ENCODE data around the gene ANXA1. TPM values are rescaled to one million over a fixed set of nuclear protein-coding genes. Genes with fewer than 3 reads are reported as not detected.

The ANXA1 gene
- 10 to 100 TPM; 31.7 to 40.9 (median 37.6) TPM for polyA plus RNA-seq (ENCODE audit: insufficient read length in 4 of 4)

DNA sequence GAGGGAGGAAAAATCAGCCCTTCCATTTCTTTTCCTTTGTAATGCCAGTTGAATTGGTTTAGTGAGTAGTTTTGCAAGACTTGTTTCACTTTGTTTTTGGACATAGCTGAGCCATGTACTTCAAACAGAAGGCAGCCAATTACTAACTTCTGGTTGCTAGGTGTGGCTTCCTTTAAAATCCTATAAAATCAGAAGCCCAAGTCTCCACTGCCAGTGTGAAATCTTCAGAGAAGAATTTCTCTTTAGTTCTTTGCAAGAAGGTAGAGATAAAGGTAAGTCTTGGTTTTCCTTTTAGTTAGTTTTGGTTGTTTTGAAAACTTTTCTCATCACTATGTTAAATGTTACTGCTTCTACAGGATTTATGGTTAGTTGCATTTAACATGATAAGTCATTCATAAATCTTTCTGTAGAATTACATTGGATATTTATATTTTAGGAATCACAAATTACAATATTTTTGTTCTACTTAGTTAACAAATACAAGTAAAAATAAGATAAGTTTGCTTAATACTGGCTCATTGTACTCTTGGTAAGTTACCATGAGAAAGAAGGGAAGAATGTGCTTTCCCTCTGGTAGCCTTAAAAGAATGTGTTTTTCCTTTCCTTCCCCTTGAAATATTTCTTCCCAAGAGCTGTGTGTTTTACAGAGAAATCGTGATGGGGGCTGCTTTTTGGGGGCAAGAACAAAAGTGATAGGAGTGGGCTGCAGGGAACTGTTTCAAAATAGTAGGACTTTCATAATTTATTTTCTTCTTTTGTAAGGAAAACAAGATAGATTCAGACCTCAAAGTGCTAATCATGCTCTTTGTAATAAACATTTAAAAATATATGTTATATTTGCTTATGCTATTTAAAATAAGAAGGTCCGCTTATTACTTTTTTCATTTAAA lies at the start of gene ANXA1:
ANXA1 (plus strand) TSS at position 213 of the 890 bp plus-strand sequence. CDS start 6,671 bp downstream, outside the sequence.
- DNase-seq (ENCODE audit: low read depth in 4 of 4, low spot score in 3 of 4), result no peak

DNA sequence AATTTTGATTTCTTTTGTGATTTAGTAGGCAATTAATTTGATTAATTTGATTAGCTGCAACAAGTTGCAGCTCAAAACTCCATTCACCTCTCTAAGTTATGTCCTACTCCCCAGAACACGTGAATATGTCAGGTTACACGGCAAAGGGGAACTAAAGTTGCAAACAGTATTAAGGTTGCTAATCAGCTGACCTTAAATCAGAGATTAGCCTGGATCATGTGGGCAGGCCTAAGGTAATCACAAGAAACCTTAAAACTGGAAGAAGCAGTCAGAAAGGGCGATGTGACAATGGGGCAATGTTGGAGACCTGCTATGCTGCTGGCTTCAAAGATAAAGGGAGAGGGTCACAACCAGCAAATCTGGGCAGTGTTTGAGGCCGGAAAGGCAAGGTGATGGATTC lies 47.3 kb upstream of the ANXA1 start:
- no peak for DNase-seq (ENCODE audit: low read depth in 4 of 4, low spot score in 3 of 4)

DNA sequence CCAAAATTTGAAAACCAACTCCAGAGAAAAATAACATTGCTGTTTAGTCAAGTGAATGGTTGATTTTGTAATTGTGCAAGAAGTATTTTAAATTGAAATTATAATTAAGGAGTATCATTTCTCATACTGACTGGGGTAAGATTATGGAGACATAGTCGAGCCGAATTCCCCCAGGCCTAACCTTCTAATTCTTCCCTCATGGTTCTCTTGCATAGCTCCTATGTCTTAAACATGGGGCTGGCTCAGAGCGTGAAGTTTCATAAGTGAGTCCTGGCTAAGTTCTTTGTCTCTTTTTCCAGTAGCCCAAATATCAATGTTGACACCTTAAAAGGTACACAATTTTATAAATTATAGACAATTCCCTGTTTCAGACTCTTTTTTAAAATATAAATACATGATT lies 46.7 kb upstream of the ANXA1 start:
- no peak for DNase-seq (ENCODE audit: low read depth in 4 of 4, low spot score in 3 of 4)

DNA sequence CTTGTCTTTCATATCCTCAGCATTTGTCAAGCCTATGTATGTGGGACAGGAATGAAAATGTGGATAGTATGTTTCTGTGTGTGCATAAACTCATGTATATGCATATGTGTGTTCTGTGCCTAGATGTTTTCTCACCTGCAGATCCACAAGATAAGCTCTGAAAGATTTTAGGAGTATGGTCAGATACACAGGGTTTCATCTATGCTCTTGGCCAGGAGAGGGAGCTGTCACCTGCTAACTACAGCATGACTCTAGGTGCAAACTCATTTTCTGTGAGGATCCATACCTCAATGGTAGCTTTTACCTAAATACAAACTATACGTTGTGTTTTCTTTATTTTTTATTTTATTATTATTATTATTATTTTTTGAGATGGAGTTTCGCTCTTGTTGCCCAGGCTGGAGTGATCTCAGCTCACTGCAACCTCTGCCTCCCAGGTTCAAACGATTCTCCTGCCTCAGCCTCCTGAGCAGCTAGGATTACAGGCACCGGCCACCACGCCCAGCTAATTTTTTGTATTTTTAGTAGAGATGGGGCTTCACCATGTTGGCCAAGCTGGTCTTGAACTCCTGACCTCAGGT lies 44.1 kb upstream of the ANXA1 start:
- DNase-seq (ENCODE audit: low read depth in 4 of 4, low spot score in 3 of 4), result peak in 1 of 4 donors; percentile 4

DNA sequence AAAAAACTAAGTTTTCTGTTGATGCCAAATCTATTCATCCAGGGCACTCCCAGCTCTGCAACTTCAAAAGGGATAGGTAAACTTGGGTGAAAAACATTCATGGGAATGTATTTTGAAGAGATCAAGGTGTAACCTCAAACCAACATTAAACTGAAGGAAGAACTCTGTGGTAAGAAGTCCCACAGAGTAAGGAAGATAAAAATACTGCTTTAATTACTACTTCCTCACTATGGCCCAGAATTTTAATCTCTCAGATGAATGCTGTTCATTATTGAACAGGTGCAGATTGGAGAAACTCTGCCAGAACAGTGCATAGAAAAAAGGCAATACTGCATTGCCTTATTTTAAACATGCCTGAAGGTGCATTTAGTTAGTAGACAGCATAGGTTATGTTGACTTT lies 37.6 kb upstream of the ANXA1 start:
- no peak for DNase-seq (ENCODE audit: low read depth in 4 of 4, low spot score in 3 of 4)

DNA sequence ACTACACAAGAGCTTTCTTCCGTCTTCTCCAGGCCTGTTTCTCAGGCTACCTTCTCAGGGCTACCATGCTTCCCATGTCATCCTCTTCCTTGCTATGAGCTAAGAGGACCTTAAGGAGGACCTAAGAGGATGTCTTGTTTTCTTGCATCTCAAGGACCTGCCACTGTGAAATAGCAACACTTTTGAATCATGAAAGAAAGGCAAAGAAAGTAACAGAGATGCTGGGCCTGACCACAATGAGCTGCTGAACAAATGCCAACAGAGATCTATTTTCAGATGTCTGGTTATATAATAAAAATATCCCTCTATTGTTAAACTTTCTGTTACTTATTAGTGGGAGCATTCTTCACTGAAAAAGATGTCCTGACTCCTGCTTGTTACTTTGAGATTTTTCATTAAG lies 36.7 kb upstream of the ANXA1 start:
- DNase-seq (ENCODE audit: low read depth in 4 of 4, low spot score in 3 of 4), result no peak

GRCh38 chr9:73116031-73116430 lies 35.6 kb upstream of the ANXA1 start:
- no peak for DNase-seq (ENCODE audit: low read depth in 4 of 4, low spot score in 3 of 4)

DNA sequence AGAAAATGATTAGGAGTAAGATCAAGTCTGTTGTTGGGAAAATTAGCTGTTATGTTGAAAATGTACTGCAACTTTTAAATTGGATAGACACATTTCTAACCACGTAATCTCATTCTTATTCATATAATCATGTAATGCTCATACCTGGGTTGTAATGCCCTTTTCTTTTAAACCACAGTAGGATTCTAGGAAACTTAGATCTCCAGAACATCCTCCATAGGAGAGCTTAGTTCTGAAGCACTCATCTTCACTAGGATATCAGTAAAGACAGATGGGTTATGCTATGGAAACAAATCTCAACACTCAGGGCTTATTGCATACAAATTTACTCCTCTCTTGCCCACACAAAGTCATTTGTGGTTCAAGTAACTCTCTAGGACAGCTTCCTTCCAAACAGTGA lies 34.8 kb upstream of the ANXA1 start:
- no peak for DNase-seq (ENCODE audit: low read depth in 4 of 4, low spot score in 3 of 4)

DNA sequence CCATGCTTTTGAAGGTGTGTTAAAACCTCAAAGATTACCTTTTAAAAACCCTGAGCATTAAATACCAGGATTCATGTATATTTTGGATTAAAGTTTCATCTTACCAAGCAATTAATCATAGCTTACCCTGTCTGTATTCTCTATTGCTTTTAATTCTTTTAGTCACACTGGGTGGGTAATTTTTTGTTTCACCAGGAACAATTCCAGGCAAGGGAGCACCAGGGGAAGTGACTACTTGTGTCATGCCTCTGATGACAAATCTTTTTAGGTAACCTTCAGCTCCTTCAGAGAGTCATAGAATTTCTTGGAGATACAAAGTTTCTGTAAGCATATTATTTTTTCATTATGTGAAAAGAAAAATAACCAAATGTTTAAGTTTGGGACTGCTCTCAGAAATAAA lies 33.4 kb upstream of the ANXA1 start:
- no peak for DNase-seq (ENCODE audit: low read depth in 4 of 4, low spot score in 3 of 4)

DNA sequence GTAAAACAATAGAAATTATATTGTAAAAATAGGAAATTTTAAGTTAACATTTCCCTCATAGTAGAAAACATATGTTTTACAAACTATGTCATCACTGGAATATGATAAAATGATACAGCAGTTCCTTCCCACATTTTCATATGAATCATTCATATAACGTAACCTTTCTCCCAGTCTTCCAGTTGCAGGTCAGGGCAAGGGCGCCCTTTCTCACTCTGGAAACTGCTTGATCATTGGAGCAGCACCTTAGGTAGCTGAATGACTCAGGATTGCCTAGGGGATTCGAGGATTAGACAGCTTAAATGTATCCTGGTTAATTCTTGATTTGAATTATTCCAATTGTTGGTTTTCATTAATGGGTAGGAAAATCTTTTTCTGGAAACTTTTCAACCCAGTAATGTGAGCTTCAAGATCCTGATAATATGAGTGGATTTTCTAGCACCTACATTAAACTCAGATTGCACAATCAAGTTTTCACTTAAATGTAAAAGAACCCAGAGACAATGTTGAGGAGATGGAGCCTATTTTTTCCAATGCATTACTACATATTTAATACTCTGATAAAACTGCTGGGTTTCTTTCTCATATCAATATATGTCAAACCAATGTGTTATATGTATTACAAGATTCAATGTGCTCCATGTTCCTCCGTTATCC lies 32.6 kb upstream of the ANXA1 start:
- no peak for DNase-seq (ENCODE audit: low read depth in 4 of 4, low spot score in 3 of 4)

GRCh38 chr9:73121375-73121935 lies 30.2 kb upstream of the ANXA1 start:
- DNase-seq (ENCODE audit: low read depth in 4 of 4, low spot score in 3 of 4), result no peak

- no peak for DNase-seq (ENCODE audit: low read depth in 4 of 4, low spot score in 3 of 4)
These were observed 26.0 kb upstream of the ANXA1 start for GRCh38 chr9:73125651-73126050.

GRCh38 chr9:73129941-73130685 lies 21.6 kb upstream of the ANXA1 start:
- DNase-seq (ENCODE audit: low read depth in 4 of 4, low spot score in 3 of 4), result no peak

GRCh38 chr9:73131461-73131860 lies 20.2 kb upstream of the ANXA1 start:
- DNase-seq (ENCODE audit: low read depth in 4 of 4, low spot score in 3 of 4), result no peak

- DNase-seq (ENCODE audit: low read depth in 4 of 4, low spot score in 3 of 4), result peak; percentile 51 to 59 (median 52)
These were observed 19.5 kb upstream of the ANXA1 start for GRCh38 chr9:73132034-73132776.

GRCh38 chr9:73133022-73133651 lies 18.5 kb upstream of the ANXA1 start:
- no peak for DNase-seq (ENCODE audit: low read depth in 4 of 4, low spot score in 3 of 4)

DNA sequence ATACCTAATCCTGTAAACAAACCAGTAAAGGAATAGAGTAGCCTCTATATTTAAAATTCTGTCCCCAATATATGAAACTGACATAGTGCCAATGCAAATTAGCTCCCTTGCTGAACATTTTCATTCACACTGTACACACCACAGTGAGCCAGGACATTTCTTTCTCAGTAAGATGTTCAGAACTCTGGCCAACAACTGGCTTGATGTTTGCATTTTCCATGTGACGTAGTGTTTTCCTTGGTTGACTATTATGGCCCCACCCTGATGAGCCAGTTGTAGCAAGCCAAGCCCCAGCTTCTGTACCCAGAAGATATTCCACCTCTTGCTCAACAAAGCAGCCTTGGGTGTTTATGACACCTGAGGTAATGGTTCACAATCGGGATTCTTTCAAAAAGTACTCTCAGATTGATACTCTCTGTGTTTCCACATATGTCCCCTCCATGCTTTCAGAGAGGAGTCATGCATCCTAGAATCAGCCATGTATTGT lies 17.7 kb upstream of the ANXA1 start:
- DNase-seq (ENCODE audit: low read depth in 4 of 4, low spot score in 3 of 4), result no peak

- no peak for DNase-seq (ENCODE audit: low read depth in 4 of 4, low spot score in 3 of 4)
These were observed 16.3 kb upstream of the ANXA1 start for GRCh38 chr9:73135394-73135793.

DNA sequence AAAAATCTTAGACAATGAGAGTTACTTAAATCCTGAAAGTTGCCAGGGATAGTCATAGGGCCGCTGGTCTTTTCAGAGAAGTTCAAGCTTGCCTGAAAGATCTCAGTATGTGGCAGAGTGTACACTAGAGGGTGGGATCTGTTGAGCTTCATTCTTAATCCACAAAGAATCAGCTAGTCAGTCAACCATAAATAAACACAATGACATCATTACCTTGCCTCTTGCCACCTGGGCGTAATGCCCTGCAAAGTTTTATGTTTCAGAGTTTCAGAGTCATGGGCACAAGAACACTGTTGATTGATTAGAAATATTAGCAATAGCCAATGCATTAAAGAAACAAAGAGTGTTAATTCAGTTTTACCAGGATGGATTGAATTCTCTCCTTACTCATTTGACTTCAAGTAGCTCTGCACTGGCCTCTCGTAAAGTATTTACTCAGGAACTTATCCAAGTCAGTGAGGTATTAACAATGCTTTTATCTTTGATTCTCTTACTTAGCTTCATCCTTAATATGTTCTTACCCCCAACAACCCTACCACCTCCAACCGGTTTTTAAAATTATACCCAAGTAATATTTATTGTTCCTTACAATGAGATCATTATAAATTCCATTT lies 14.3 kb upstream of the ANXA1 start:
- no peak for DNase-seq (ENCODE audit: low read depth in 4 of 4, low spot score in 3 of 4)

All from right renal pelvis (tissue), 4 donors.